Naive thymus-derived CD8-positive, alpha-beta T cell (primary cell): ENCODE measurements around the gene ALPL. TPM values are rescaled to one million over a fixed set of nuclear protein-coding genes. Genes with fewer than 3 reads are reported as not detected.
A peak's percentile ranks its signal among the peaks of the same experiment; 100 is the strongest.

Source experiments
- ATAC-seq, 2 donors: fragments of 150-1000 bp; cut with Tn5 transposase in 1 of 2; sonication (Bioruptor Pico), chemical (Tn5 transposase) in 1 of 2; 1 replicate in 1 of 2; 2 replicates in 1 of 2; pipeline ENCODE4 v1.10.0; 2021; ENCODE audit warnings: mild to moderate bottlenecking in 2 of 2, moderate library complexity in 2 of 2
- POLR2A ChIA-PET: fragments of 350-600 bp; sonication (Branson Sonifier 250); formaldehyde crosslinking; loops from one replicate; lab custom pipeline; 2021; ENCODE audit warnings: antibody characterized with exemption; lab: Charles Lee
- DNase-seq, 10 donors: peaks; one replicate each; pipeline versions ENCODE4 v3.0.0 to v3.0.0-alpha.2; 2020 to 2022
- H3K27ac Mint-ChIP-seq, 10 donors: one replicate each; pipeline ENCODE4 v1.8.0; 2020 to 2022; ENCODE audit warnings: mild to moderate bottlenecking in 10 of 10, mixed read lengths in 10 of 10, moderate library complexity in 4 of 10, inconsistent platforms in 1 of 10
- H3K27me3 Mint-ChIP-seq, 5 donors: one replicate each; pipeline ENCODE4 v1.8.0; 2021 to 2022; ENCODE audit warnings: mixed read lengths in 5 of 5
- H3K36me3 Mint-ChIP-seq, 3 donors: one replicate each; pipeline ENCODE4 v1.8.0; 2020 to 2022; ENCODE audit warnings: mixed read lengths in 3 of 3, mild to moderate bottlenecking in 2 of 3, inconsistent platforms in 1 of 3
- H3K4me1 Mint-ChIP-seq, 4 donors: one replicate each; pipeline ENCODE4 v1.8.0; 2021 to 2022; ENCODE audit warnings: mixed read lengths in 4 of 4
- H3K4me3 Mint-ChIP-seq, 10 donors: one replicate each; pipeline ENCODE4 v1.8.0; 2020 to 2022; ENCODE audit warnings: mild to moderate bottlenecking in 10 of 10, mixed read lengths in 10 of 10, moderate library complexity in 6 of 10, inconsistent platforms in 1 of 10
- H3K9me3 Mint-ChIP-seq, 9 donors: one replicate each; pipeline ENCODE4 v1.8.0; 2020 to 2022; ENCODE audit warnings: mixed read lengths in 9 of 9, mild to moderate bottlenecking in 3 of 9, inconsistent platforms in 1 of 9, moderate library complexity in 1 of 9
- polyA plus RNA-seq, 3 donors: library from polyadenylated mRNA; unstranded; fragments of 300-500 nt; fragmentation: Illumina TruSeq; gene quantifications; one replicate each; pipeline ENCODE4 v1.2.3, GENCODE V29; 2021
- total RNA-seq, 8 experiments: library from RNA in 2 of 8; stranded (reverse) in 2 of 8; gene quantifications; one replicate each; pipeline ENCODE4 v1.2.3 and lab custom pipeline; 2021 to 2026

ALPL gene
- total and polyA plus RNA-seq, 5 experiments from 2014 or later, result not detected

DNA sequence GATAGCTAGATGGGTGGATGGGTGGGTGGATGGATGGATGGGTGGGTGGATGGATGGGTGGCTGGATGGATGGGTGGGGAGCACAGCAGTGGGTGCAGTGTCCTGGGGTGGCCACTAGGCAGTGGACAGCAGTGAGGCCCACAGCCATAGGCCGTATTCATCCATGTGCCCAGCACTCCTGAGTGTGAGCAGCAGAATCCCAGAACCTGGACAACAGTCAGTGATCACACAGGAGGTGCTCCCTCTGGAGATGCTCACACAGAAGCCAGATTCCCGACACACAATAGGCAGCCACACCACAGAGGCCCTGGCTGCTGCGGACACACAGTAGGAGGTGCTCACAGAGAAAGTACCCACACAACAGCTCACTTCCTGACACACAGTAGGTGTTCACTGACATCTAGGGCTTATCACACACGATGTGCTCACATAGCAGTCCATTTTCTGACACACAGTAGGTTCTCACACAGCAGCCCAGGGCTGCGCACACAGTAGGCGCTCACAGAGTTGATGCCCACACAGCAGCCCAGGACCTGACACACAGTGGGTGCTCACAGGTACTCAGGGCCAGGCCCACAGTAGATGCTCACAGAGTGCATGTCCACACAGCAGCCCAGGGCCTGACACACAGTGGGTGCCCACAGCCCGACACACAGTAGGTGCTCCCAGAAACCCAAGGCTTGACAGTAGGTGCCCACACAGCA, 95.9 kb downstream of the ALPL start:
- Mint-ChIP-seq H3K4me1 (peaks cover 9 to 20% (median 14%) of the 10 kb centered on the region in 4 donors), H3K9me3 (no peaks in the 10 kb centered on the region), H3K27ac (no peak overlapping the region), H3K4me3 (no peak overlapping the region), H3K36me3 (no peaks in the 10 kb centered on the region), H3K27me3 (peaks cover 8 to 47% (median 32%) of the 10 kb centered on the region in 5 donors)
- POLR2A ChIA-PET, result no interaction called here
- no peak for DNase-seq
- no peak for ATAC-seq

DNA sequence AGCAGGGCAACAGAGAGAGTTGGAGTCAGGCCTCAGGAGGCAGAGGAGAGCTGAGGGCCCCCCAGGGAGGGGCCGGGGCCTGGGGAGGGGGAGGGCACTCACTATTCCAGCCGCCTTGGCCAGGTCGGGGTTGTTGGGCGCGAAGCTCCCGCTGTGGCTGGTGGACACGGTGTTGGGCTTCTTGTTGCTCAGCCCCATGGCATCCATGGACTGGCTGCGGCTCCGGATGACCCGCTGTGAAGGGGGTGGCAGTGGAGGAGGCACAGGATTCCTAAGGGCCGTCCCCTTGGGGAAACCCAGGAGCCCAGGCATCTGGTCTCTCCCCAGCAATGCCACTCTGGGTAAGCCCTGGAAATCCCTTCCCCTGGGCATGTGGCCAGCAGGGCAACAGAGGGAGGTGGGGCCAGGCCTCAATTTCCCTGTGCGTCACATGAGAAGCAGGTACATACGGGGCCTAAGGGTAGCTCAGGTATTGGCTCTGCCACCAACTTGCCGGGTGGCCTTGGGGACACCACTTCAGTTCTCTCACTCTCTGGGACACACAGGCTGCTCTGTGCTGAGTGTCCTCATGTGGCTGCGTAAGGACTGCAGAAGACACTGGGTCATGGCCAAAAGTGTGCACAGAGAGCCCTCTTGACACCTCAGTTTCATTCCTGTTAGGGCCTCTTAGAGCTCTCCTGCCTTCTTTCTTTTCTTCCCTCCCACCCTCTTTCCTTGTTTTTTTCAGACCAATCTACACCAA, 96.9 kb downstream of the ALPL start:
- no peak for ATAC-seq
- H3K9me3 Mint-ChIP-seq, result no peaks in the 10 kb centered on the region

DNA sequence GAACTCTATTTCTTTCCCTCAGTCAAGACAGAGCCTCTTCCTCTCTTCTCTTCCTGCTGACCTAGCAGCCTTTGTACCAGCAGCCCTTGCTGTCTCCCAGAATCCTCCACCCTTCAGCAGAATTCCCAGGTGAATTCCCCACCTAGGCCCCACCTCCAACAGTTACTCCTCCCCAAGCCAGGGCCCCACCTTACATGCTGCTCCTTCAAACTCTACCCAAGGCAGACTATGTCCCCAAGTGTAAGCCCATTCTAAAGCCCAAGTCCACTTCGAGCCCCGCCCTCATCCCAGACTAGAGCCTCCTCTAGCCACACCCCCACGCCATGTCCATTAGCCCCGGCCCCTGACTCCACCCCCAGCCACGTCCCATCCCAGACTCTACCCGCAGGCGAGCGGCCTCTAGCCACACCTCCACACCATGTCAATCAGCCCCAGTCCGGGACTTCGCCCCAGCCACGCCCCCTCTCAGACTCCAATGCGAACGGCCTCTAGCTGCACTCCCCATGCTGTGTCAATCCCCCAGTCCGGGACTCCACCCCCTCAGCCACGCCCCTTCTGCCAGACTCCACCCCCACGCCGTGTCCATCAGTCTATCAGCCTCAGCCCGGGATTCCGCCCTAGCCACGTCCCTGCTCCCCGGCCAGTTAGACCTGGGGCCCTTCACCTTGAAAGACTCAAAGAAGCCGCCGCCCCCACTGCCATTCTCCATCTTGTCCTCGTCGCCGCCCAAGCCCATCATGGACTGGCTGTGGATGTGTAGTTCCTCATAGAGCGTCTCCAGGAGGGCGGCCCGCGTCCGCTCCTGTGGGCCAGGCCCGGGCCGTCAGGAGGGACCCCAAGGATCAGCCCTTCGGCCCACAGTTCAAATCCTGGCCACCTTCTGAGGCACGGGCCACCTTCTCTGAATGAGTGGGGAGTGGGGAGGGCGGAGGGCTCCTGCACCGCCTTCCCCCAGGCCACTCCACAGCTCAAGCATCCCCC, 98.6 kb downstream of the ALPL start:
- POLR2A ChIA-PET, result no interaction called here
- Mint-ChIP-seq H3K27ac (peak overlapping the region in 1 of 10 donors; percentile 51), H3K36me3 (no peaks in the 10 kb centered on the region), H3K27me3 (peaks cover 5 to 37% (median 23%) of the 10 kb centered on the region in 5 donors), H3K4me1 (peaks cover 9 to 17% (median 14%) of the 10 kb centered on the region in 4 donors), H3K4me3 (peak overlapping the region in 7 of 10 donors; percentile 10 to 54 (median 29)), H3K9me3 (no peaks in the 10 kb centered on the region)
- ATAC-seq (peak; percentile 23 to 40), DNase-seq (peak in 1 of 10 donors; percentile 24)

More for the DNA sequence above, 96.9 kb downstream of the ALPL start:
- Mint-ChIP-seq H3K4me3 (no peak overlapping the region), H3K27me3 (peaks cover 5 to 42% (median 29%) of the 10 kb centered on the region in 5 donors), H3K27ac (peak overlapping the region in 1 of 10 donors; percentile 29), H3K36me3 (no peaks in the 10 kb centered on the region), H3K4me1 (peaks cover 9 to 20% (median 14%) of the 10 kb centered on the region in 4 donors)
- DNase-seq, result no peak
- POLR2A ChIA-PET, result no interaction called here

DNA sequence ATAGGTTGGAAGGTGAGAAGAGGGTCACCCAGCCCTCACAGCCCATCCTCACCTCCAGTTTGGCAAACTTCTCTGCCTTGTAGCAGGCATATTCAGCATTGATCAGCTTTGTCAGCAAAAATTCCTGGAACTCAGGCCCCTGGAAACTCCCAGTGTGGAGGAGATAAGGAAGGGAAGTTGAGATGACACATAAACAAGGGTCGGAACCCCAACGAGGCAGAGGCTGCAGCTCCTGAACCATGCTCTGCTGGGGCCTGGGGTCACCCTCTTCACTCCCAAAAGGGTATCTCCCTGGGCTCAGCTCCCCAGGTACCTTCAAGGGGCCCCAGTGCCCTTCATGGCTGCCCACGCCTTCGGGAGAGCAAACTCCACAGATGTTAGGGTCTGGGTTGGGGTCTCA, 99.6 kb downstream of the ALPL start:
- Mint-ChIP-seq H3K27ac (peak overlapping the region in 1 of 10 donors; percentile 70), H3K4me1 (peaks cover 9 to 17% (median 14%) of the 10 kb centered on the region in 4 donors), H3K4me3 (peak overlapping the region in 3 of 10 donors; percentile 5 to 14 (median 11)), H3K27me3 (peaks cover 5 to 37% (median 19%) of the 10 kb centered on the region in 5 donors), H3K36me3 (no peaks in the 10 kb centered on the region), H3K9me3 (no peaks in the 10 kb centered on the region)
- POLR2A ChIA-PET, result no interaction called here
- DNase-seq, result no peak
- no peak for ATAC-seq

DNA sequence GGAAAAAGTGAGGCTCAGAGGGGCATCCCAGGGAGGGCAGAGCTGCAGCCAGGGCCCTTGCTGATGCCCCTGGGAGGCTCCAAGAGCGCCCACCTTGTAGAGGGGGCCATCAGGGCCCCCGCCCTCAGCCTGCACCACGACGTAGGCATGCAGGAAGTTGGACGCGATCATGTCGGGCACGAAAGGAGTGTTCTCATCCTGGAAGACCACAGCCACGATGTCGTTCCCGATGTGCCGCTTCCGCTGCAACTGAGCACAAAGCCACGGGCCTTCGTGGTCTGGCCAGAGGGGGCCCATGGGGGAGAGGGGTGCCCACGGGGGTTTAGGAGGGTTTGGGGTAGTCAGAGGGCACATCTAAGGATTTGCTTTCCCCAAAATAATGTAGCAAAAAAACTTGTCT, 100.8 kb downstream of the ALPL start:
- no peaks in the 10 kb centered on the region for H3K9me3 Mint-ChIP-seq
- peaks cover 5 to 29% (median 11%) of the 10 kb centered on the region in 5 donors for H3K27me3 Mint-ChIP-seq
- H3K4me1 Mint-ChIP-seq, result peaks cover 9 to 17% (median 12%) of the 10 kb centered on the region in 4 donors
- POLR2A ChIA-PET, result no interaction called here
- H3K27ac Mint-ChIP-seq, result no peak overlapping the region
- H3K4me3 Mint-ChIP-seq, result no peak overlapping the region
- DNase-seq (no peak), ATAC-seq (no peak)
- no peaks in the 10 kb centered on the region for H3K36me3 Mint-ChIP-seq

DNA sequence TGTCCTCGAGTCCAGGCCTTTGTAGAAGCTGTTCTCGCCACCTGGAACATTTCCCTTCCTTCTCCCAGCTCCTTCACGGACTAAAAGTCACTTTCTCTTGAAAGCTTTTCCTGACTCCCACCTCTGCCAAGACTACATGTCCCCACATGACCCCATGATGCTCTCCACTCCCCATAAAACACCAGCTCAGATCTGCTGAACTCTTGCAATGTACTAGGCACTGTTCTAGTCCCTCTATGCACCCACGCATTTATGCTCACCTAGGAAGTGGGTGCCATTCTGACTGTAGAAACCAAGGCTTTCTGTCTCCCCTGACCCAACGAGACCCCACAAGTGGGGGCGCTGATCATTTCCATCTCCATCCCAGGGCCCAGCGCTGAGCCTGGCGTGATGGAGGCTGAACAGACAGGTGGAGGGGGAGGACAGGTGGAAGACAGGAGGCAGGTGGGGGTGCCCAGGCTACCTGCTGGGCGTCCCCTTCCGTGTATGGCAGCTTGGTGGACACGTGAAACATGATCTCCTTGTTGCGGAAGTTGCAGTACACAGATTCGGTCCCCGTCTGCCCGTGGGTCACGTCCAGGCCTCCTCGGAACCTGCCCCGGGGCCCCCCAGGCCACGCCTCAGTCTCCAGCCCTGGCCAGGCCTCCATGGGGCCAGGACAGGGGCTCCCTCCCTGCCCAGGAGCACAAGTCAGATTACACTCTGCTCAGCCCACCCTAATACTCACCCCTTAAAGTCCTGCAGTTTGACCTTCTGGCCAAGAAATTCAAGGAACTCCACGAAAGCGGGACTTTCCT, 102.0 kb downstream of the ALPL start:
- Mint-ChIP-seq H3K9me3 (no peaks in the 10 kb centered on the region), H3K4me1 (peaks cover 9 to 17% (median 12%) of the 10 kb centered on the region in 4 donors), H3K36me3 (no peaks in the 10 kb centered on the region), H3K27ac (no peak overlapping the region), H3K4me3 (no peak overlapping the region), H3K27me3 (peaks cover 5 to 25% (median 11%) of the 10 kb centered on the region in 5 donors)
- ATAC-seq (no peak), DNase-seq (no peak)
- POLR2A ChIA-PET, result no interaction called here

DNA sequence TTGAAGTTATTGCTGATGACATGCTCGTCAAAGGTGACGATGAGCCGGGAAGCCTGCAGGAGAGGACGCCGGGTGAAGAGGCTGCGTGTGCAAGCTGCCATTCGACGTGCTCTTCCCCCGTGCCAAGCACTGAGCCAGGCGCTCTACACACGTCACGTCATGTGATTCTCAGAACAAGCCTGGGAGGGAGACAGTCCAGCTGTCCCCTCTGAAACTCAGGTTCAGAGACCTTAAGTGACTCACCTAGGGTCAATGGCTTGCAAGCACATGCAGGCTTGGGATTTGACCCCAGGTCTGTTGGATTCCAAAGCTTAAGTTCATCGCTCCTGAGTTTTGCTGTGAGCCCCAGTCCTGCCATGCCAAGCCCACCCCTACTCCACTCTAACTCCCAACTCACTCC, 102.8 kb downstream of the ALPL start:
- POLR2A ChIA-PET, result no interaction called here

DNA sequence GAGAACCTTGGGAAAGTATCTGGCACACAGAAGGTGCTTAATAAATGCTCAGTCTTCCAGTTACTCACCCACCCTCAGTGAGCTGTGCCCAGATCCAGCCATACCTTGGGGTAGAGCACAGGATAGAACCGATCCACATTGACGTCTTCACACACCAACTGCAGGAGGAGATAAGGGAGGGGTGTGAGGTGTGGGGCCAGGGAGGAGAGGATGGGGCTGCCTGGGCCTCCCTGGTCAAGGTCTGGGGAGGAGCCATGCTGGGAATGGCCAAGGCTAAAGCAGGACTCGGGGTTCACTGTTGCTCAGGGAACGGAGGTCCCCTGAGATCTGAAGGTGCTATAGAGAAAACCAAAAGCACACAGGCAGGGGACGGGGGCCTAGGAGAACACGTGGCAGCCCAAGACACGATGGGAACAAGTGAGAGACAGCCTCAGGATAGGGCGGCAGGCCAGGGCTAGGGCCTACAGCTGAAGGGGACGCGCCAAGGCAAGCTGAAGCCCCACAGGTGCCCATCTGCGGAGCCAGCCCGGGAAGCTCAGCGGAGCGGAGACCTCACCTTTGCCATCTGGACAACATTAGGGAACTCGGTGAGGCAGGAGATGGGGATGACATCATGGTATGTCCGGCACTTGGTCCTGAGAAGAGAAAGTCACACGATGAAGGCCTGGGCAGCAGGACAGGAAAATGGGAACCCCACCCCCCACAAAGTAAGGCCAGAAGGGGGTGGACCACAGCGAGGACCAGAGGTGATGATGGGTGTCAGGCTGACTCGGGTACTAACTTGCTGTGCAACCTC, 104.0 kb downstream of the ALPL start:
- no peak overlapping the region for H3K27ac Mint-ChIP-seq
- peaks cover 0 to 12% (median 3%) of the 10 kb centered on the region in 5 donors for H3K27me3 Mint-ChIP-seq
- H3K36me3 Mint-ChIP-seq, result no peaks in the 10 kb centered on the region
- POLR2A ChIA-PET, result no interaction called here
- DNase-seq (no peak), ATAC-seq (no peak)
- no peak overlapping the region for H3K4me3 Mint-ChIP-seq
- peaks cover 0 to 6% (median 3%) of the 10 kb centered on the region in 4 donors for H3K4me1 Mint-ChIP-seq
- no peaks in the 10 kb centered on the region for H3K9me3 Mint-ChIP-seq

More for the DNA sequence above, 102.8 kb downstream of the ALPL start:
- H3K27ac Mint-ChIP-seq, result peak overlapping the region in 1 of 10 donors; percentile 57
- H3K4me1 Mint-ChIP-seq, result peaks cover 9 to 17% (median 11%) of the 10 kb centered on the region in 4 donors
- H3K9me3 Mint-ChIP-seq, result no peaks in the 10 kb centered on the region
- H3K27me3 Mint-ChIP-seq, result peaks cover 5 to 23% (median 11%) of the 10 kb centered on the region in 5 donors
- no peaks in the 10 kb centered on the region for H3K36me3 Mint-ChIP-seq
- H3K4me3 Mint-ChIP-seq, result no peak overlapping the region
- DNase-seq (no peak), ATAC-seq (no peak)

DNA sequence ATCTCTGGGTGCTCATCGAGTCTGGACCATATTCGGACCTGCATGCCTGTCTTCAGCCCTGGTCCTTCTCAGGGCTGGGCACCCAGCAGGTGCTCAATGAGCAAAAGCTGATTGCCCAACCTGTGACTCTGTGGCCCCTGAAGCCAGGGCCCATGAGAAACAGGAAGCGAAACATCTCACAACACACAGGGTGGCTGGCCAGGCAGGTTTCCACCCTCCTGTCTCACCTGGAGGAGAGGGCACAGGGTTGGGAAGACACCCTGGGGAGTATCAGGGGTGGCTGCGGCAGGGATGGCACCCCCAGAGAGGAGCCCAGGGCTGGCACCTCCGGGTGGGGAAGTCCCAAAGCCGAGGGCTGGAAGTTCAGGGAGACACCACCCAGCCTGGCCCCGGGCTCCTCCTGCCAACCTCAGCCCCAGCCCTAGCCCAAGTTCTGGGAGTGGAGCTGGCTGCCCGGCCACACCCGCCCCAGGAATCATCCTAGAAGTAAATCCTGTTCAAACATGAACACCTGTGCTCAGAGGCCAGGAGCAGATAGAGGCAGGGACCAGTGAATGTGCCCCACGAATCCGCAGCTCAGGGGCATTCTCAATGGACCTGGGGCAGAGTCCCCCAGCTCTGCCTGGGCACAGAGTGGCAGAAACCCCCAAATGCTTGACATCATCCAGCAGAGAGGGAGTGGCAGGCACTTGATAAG, 105.3 kb downstream of the ALPL start:
- Mint-ChIP-seq H3K4me1 (no peaks in the 10 kb centered on the region), H3K9me3 (no peaks in the 10 kb centered on the region), H3K27me3 (peaks cover 0 to 13% (median under 1%) of the 10 kb centered on the region in 5 donors), H3K4me3 (no peak overlapping the region), H3K36me3 (no peaks in the 10 kb centered on the region), H3K27ac (no peak overlapping the region)
- POLR2A ChIA-PET, result no interaction called here
- DNase-seq, result no peak
- no peak for ATAC-seq

DNA sequence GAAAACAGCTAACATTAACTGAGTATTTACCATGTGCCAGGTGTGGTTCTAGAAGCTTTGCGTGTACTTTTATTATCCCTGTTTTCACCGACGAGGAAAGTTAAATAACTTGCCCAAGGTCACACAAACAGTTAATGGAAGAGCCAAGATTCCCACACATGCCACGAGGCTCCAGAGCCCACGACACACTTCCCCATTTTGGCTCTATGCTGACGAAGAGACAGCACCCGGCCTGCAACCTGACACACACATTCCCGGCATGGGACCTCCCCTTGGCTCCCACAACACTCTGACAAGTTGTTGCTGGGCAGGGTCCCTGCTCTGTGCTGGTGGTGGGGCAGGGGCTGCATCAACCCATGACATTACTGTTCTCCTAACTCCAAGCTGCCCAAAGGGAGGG, 107.1 kb downstream of the ALPL start:
- Mint-ChIP-seq H3K9me3 (no peaks in the 10 kb centered on the region), H3K27me3 (peaks cover 7 to 23% (median 10%) of the 10 kb centered on the region in 5 donors), H3K4me1 (peaks cover 0 to 2% (median under 1%) of the 10 kb centered on the region in 4 donors), H3K36me3 (no peaks in the 10 kb centered on the region), H3K4me3 (no peak overlapping the region), H3K27ac (no peak overlapping the region)
- DNase-seq (no peak), ATAC-seq (no peak)
- POLR2A ChIA-PET, result no interaction called here
